Activated gamma-delta T cell (primary cell): ENCODE data around the gene PTPRN2.

Experiments used
- DNase-seq: peaks from one replicate; lab custom pipeline; 2025; lab: John Stamatoyannopoulos, UW

PTPRN2 gene

GRCh38 chr7:157581740-157582139, 1005.9 kb downstream of the PTPRN2 start:
- DNase-seq, result no peak

DNA sequence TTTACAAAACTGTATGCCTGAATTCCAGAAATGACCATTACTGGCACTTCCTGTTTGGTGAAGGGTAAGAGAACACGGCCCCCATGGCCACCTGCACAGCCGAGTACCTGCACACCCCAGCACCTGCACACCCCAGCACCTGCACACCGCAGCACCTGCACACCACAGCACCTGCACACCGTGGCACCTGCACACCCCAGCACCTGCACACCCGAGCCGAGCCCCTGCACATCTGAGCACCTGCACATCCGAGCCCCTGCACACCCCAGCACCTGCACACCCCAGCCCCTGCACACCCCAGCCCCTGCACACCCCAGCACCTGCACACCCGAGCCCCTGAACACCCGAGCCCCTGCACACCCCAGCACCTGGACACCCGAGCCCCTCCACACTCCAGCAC, 1007.3 kb downstream of the PTPRN2 start:
- no peak for DNase-seq

DNA sequence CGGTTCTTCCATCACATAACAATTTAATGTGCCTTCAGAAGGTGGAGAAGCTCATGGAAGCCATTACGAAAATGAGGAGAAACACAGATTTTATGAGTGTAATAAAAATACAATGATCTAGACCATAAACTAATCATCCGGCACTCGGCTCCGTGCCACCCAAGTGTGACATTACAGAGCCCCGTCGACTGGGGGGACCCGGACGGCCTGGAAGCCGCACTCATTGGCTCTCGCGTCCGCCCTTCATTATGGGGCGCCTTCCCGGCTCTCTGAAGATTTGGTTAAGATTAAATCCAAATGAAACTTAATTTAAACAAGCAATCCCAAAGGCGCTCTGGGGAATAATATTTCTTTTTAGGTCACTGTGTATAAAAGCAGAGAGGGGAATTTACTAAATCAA, 1008.2 kb downstream of the PTPRN2 start:
- no peak for DNase-seq

- DNase-seq, result no peak
Observed at GRCh38 chr7:157577796-157578339, 1009.8 kb downstream of the PTPRN2 start.

DNA sequence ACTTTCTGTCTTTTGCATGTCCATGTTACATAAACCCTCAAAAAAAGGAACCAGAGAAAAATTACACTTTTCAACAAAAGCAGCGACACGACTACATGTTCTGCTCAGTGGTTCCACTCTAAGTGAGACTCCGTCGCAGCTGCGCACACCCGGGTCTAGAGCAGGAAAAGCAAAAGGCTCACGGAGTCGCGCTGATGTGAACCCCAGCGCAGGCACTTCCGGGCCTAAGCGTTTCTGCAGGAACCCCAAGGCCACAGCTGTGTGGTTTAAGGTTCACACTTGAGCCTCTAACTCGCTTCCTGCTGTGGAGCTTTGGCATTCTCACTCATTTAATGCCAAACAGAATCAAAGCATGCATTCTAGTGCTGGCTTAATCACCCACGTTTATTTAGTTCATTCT, 1010.6 kb downstream of the PTPRN2 start:
- DNase-seq, result no peak

DNA sequence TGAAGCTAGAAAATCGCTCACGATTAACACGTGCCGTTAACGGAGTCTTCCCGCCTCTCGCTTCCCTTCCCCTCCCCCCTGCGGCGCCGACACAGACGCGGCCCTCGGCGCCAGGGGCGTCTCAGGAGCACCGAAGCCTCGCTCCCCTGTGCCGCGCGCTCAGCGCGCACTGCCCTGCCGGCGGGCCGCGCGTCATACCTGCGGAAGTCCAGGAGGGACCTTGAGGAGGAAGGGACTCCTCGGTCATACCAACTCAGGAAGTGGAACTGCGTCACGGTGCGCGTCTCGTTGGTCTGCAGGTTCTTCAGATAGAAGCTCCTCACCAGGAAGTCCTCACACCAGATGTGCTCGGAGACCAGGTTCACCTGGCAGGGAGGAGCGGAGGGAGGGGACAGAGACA, 1011.2 kb downstream of the PTPRN2 start:
- DNase-seq, result no peak

DNA sequence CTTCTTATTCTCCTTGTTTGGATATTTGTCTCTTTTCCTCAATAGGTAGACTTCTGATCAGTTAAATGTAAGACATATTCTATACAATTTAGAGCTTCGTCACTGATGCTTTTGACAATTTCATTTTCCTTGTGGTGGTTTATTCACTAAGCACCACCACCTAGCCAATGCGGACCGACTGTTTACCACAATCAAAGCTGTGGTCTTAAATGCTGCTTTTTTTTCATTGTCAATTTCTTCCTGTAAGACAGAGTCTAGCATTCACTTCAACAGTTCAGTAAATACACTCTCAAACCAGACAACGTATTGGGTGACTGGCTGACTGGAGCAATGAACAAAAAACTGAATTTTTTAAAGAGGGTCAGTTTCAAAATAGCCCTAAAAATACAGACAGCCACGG, 1011.8 kb downstream of the PTPRN2 start:
- DNase-seq, result no peak

DNA sequence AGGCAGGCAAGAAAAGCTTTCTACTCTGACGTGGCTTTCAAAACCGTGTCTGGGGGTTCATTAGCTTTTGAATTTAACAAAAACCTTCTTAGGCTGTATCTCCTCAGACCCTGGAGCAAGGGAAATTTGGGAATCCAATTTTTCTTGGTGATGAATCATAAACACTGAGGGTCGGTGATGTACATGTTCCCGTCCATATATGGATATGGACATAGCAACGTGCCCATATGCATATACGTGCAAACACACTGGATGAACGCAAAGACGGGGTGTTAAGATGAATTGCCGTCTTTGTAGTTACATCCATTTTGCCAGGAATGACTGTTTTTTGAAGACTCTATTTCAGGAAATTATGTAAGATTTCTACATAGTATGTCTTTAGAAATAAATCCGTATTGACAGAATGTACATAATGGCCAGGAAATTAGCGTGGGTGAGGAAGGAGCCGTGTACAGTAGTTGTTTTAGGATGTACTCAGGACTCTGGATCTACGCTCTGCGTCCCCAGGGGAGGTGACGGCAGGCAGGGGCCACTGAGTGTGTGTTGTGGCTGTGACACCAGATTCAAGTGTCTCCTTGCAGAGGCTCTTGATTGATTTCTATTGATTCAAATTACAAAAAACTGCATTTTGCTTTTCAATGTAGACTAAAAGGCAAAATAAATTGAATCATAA, 1012.6 kb downstream of the PTPRN2 start:
- DNase-seq, result no peak

- no peak for DNase-seq
Observed at GRCh38 chr7:157574120-157574825, 1013.4 kb downstream of the PTPRN2 start.

DNA sequence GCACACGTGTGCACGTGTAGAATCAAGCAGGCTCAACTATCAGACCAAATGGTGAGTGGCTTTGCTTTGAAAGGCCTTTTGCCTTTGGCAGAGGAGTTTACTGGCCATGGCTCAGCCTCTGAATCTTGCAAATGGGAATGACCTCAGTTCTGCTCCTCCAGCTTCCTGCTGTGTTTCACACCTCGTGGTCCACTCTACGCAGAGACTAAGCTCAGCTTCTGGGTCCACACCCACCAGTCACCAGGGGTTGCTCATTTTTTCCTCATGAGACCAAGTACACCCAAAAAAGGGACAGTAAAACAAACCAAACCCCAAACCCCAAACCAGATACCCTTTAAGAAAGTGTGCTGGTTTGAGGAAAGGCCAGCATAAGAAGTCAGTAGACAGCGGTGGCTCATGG, 1014.4 kb downstream of the PTPRN2 start:
- DNase-seq, result no peak

- DNase-seq, result no peak
Observed at GRCh38 chr7:157572622-157573021, 1015.0 kb downstream of the PTPRN2 start.

- DNase-seq, result no peak
Observed at GRCh38 chr7:157570531-157571200, 1017.0 kb downstream of the PTPRN2 start.

- DNase-seq, result no peak
Observed at GRCh38 chr7:157569967-157570366, 1017.7 kb downstream of the PTPRN2 start.

GRCh38 chr7:157568770-157569584, 1018.6 kb downstream of the PTPRN2 start:
- DNase-seq, result no peak

DNA sequence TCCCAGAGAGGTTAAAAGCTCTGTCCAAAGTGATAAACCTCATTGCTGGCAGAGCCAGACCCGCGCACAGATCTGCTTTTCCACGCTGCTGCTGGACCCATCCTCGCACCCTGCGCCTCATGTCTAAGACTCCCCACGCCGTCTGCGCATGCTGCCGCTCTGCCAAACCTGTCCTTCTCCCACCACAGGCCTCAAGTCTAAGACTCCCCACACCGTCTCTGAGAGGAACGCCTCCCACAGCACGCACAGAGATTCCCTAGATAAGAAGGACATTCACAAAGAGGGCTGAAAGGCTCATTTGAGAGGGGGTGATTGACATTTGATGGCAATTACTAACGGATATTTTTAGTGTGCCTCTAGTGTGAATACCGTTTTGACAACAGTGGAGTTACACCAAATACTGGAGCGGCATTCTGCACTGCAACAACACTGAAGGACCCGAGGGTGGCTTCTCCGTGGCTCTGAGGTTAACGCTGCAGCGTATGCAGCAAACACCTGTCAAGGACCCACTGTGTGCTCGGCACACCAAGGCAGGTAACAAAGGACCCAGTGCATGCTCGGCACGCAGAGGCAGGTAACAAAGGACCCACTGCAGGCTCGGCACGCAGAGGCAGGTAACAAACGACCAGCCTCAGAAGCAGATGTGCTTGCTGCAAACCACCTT, 1019.4 kb downstream of the PTPRN2 start:
- DNase-seq, result no peak

DNA sequence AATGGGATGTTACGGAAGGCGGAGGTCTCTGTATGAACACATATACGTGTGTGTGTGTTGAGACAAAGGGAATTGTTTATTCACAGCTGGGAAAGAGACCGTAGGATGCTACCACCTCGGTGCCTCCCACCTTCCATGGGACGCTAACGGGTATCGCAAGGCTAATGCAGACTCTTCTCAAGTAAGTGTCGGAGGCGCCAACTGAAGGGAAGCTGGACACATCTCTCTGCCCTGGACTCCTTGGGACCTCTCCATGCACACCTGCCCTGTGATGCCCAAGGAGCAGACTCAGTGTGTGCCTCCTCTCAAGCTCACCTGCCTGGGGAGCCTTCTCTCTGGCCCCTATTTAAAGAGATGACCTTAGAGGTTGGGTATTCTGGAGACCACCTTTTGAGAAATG, 1020.0 kb downstream of the PTPRN2 start:
- DNase-seq, result no peak

DNA sequence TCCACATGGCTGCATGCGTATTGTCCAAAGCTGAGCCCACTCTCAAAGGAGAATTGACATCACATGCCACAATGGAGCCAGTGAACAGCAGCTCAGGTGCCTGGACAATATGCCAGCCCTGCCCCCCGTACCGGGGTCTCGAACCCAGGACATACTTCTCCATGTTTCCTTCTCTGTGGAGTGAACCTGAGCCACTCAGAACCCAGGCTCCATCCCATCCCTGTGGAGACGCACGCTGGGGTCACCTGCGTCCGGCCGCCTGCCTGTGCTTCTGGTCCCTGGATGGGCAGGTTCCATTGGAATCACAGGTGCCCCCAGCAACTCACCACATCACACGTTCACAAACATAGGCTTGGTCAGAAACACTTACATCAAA, 1021.0 kb downstream of the PTPRN2 start:
- DNase-seq, result no peak

DNA sequence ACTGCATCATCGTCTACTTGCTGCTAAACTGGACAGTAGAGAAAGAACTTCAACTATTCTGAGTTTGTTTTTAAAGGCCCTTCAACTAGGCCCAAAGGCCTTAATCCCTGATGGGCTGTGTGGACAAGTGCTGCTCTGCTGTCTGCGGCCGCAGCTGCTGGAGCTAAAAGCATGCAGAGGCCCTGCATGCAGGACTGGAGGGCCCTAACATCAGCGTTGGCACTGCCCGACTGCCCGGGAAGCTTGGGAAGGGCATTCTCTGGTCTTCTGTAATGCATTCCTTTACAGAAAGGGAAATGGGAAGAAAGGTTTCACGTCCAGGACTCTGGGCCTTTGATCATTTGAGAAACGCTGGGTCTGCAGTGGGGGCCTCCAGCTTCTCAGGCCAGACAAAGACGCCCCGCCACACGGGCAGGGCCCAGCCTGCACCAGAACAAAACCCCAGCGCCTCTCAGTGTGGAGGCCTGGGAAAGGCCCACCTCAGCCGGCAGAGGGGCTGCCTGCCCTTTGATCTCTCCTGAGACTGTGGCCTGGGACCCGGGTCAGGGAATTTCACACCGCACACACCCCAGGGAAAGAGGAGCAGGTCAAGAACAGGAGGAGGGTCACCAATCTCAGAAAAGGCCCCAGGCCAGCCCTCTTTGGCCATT, 1021.5 kb downstream of the PTPRN2 start:
- DNase-seq, result no peak

- DNase-seq, result no peak
Observed at GRCh38 chr7:157565201-157565626, 1022.4 kb downstream of the PTPRN2 start.

DNA sequence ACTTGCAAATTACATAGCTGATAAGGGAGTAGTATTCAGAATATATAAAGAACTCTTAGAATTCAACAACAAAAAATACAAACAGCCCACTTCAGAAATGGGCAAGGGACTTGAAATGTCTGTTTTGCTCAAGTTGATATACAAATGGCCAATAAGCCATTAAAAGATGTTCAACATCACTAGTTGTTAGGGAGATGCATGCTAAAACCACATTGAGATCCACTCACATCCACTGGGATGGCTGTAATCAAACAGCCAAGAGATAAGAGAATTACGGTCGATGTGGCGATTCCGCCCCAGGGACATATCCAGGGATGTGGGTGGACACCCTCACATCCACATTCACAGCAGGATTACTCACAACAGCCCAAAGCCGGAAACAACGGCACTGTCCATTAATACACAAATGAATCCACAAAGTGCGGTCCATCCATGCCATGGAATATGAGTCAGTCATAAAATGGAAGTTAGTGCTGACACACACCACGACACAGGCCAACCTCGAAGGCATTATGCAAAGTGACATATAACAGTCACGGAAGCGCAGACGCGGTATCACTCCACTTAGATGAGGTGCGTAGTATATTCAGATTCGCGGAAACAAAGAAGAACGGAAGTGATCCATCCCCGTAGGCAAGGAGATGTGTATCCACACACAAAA, 1023.0 kb downstream of the PTPRN2 start:
- no peak for DNase-seq
